Measurements from ENCODE around the gene TOMT.

DNA sequence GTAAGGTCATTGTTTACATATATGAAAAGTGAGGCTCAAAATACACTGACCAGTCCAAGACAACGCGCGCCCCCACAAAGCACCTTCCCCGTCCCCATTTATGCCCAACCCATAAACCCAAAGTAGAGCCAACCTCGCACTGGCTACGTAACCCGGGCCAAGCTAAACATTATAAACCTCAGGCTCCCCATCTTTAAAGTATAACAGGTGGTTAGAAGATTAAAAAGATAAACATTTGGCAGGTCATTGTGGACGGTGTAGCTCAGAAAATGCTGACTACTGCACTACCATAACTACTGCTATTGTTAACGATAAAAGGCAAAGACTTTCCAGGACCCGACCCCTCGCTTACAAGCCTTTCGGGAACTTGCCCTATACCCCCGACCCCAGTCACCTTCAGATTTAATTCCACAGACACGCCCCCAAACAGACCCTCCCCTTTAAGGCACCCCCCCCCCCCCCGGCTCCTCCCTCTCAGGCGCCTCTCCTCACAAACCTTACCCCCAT, 25.9 kb upstream of the TOMT start:
- TF ChIP-seq, protein P1, sequence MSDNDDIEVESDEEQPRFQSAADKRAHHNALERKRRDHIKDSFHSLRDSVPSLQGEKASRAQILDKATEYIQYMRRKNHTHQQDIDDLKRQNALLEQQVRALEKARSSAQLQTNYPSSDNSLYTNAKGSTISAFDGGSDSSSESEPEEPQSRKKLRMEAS (IDR thresholded peaks at IDR 0.05): no peak
- TF ChIP-seq, protein P2, sequence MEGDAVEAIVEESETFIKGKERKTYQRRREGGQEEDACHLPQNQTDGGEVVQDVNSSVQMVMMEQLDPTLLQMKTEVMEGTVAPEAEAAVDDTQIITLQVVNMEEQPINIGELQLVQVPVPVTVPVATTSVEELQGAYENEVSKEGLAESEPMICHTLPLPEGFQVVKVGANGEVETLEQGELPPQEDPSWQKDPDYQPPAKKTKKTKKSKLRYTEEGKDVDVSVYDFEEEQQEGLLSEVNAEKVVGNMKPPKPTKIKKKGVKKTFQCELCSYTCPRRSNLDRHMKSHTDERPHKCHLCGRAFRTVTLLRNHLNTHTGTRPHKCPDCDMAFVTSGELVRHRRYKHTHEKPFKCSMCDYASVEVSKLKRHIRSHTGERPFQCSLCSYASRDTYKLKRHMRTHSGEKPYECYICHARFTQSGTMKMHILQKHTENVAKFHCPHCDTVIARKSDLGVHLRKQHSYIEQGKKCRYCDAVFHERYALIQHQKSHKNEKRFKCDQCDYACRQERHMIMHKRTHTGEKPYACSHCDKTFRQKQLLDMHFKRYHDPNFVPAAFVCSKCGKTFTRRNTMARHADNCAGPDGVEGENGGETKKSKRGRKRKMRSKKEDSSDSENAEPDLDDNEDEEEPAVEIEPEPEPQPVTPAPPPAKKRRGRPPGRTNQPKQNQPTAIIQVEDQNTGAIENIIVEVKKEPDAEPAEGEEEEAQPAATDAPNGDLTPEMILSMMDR (IDR thresholded peaks at IDR 0.05 in 2 of 3, conservative IDR thresholded peaks at IDR 0.05 in 1 of 3; ENCODE audit: borderline replicate concordance in 1 of 3, insufficient read depth in 1 of 3, low read depth in 2 of 3, low read length in 2 of 3): no peak
- TF ChIP-seq CEBPB (IDR thresholded peaks at IDR 0.05; ENCODE audit: low read depth) (no peak), POLR2A (IDR thresholded peaks at IDR 0.05; ENCODE audit: borderline replicate concordance, extremely low read depth, insufficient read depth, insufficient read length) (no peak), RAD21 (IDR thresholded peaks at IDR 0.05; ENCODE audit: low read depth) (no peak)

All from HCT116 (cell line).